SKM-1 (cell line): Measurements from ENCODE around the gene RTN4R.

Source experiments
- DNase-seq: peaks from one replicate; lab custom pipeline; 2025; ENCODE audit not compliant: unreplicated experiment; lab: John Stamatoyannopoulos, UW

The RTN4R gene

DNA sequence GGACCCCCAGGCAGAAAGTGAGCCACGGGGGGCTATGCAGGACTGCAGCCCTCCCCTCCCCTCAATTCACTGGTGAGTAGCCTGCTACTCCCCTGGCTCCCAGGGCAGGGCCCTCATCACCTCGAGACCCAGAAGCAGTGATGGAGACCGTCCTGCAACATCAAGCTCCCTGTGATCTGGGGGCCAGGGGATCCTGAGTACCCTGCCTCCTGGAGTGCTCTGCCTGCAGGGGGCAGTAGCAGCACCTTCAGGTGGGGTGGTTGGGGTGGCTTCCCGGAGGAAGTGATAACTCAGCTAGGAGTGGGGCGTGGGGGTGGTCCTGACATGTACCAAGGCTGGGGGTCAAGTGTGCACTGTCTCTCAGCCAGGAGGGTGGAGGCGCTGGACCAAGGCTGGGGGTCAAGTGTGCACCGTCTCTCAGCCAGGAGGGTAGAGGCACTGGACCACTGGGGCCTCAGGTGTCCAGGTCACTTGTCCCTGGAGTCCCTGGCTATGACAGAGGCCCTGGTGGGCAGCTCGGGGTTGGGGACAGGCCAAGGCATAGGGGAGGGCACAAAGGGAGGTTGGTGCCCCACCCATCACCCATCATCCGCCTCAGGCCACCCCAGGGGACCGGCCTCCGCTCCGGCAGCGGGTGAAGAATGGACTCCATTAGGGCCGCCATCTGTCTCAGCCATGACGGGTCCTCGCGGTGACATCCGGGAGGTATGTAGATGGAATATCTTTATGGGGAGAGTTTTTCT is 9.4 kb downstream of the RTN4R start:
- DNase-seq, result no peak

- no peak for DNase-seq
These were observed 10.2 kb downstream of the RTN4R start for GRCh38 chr22:20258021-20258299.

DNA sequence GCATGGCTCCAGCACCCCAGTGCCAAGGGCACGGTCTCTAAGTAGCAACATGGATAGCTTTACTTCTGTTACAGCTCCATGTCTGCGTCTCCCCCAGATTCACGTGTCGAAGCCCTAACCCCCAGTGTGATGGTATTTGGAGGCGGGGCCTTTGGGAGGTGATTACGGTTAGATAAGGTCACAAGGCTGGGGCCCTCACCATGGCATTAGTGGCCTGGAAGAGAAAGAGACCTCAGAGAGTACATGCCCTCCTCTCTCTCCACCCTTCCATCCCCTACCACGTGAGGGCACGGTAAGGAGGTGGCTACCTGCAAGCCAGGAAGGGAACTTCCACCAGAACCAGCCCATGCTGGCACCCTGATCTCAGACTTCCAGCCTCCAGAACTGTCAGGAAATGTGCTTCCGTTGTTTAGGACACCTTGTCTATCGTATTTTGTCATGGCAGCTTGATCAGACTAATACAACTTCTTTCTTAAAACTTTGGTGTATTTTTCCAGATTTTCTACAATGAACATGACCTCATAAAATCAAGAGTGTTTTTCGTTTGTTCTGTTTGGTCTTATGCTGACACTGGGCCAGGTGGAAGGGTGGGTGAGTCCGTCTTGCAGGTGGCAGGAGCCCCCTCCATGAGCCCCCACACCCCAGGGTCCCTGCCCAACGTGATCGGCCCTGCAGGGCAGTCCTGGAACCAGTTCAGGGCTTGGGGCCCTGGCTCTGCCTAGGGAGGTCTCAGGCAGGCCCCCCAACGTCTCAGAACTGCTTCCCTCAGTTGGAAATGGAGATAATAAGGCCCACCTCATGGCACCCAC is 10.7 kb downstream of the RTN4R start:
- DNase-seq, result no peak

DNA sequence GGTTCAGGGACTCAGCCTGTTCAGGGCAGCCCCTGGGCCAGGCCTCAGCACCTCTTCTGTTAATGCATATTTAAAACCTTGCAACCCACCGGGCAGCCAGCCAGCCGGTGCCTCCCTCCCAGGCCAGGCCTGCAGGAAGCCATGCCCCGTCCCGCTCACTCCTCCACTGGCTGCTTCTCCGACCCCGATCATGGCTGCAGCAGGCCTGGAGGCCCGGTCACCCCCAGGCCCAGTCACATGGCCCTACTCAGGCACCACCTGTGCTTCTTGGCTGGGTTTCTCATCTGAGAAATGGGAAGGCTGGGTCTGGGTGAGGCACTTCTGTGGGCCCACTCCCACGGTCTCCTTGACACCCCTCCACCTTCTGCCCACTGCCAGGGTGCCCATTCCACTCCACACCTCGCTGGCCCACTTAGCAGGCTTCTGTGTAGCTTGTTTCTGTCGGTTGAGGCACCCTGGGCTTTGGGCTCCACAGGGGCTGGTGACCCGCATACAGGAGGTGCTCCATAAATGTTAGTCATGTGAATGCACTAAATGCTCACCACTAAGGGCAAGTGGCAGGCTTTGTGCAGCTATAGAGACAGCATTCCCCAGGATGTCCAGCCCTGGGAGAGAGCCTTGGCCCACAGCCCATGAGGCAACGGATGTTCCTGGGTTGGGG is 11.4 kb downstream of the RTN4R start:
- DNase-seq, result no peak

- DNase-seq, result no peak
These were observed 12.1 kb downstream of the RTN4R start for GRCh38 chr22:20256027-20256426.

DNA sequence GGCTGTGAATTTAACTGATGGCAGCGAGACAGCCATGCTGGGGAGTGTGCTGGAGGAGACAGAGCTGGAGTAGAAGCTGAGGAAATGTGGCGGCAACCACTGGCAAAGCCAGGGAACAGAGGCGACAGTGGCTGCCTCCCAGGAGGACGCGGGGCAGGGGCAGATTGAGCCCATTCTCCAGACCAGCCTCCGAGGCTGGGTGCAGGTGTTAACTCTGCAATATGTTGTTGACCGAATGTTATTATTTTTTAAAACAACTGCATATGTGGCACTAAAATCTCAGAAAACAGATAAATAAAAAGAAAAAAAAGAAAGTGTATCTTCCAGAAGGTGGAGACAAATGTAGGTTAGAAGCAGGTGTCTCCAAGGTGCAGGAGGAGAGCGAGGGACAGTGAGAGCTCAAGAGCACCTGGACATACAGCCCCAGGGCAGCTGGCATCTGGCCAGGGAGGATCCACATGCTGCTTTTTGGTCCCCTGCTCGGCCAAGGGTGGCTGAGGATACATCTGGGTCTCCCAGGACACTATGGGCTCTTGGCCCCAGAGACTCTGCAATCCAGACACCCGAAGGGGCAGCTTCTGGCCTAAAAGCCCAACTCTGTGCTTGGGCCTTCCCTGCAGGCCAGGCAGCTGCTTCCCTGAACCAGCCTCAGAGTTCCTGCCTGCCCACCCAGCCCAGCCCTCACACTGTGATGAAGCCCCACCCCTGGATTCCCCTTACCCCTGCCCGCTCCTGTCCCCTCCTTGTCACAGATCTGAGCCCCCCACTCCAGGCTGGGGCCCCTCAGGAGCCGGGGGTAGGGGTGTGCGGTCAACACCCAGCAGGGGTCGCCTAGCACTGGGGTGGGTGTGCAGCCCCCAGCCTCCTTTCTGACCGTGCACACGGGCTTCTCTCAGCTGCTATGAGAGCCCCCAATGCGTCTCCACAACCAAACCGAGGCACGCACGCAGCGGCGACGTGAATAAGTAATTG is 12.9 kb downstream of the RTN4R start:
- DNase-seq, result no peak

DNA sequence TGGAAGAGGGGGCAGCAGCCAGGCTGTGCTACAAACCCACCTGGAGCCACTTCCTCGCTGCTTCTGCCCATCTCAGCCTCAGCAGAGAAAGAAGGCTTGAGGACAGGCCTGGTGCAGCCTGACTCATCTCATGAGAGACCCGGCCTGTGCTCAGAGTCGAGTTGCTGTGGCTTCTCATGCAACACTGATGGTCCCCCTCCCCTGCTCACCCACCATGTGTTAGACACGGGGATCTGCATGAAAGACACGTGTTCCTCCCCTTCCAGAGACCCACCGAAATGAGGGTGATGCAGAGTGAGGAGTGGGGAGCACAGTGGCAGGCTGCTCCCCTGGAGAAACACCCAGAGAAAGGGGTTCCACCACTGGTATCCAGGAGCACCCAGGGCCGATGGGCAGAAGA is 15.0 kb downstream of the RTN4R start:
- DNase-seq, result no peak

GRCh38 chr22:20251981-20252380 is 16.1 kb downstream of the RTN4R start:
- no peak for DNase-seq

DNA sequence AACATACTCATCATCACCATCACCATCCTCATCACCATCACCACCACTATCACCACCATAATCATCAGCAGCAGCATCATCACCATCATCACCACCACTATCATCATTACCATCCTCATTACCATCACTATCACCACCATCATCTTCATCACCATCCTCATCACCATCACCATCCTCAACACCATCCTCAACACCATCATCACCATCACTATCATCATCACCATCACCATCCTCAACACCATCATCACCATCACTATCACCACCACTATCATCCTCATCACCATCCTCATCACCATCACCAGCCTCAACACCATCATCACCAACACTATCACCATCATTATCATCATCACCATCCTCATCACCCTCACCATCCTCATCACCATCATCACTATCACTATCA is 16.6 kb downstream of the RTN4R start:
- no peak for DNase-seq

DNA sequence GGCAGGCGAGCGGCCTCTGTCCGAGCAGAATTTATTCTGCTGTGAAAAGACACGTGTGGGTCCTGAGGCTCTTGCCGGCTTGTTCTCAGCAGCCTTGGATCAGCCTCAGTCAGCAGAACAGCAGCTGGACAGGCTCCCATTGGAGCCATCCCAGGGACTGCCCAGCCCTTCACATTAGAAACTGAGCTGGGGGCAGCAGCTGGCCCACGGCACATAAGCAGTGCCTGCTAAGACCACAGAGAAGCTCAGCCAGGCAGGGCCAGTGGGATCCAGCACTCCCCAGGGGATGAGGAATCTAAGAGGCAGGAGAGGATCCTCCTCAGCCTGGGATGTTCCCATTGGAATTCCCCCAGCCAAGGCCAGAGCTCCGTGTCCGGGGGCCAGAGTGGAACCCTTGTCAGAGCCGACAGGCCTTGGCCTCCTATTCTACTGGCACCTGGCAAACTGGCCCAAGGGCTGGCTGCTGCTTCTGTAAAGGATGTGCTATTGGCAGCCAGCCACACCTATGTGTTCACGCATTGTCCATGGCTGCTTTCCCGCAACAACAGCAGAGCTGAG is 18.2 kb downstream of the RTN4R start:
- DNase-seq, result no peak

DNA sequence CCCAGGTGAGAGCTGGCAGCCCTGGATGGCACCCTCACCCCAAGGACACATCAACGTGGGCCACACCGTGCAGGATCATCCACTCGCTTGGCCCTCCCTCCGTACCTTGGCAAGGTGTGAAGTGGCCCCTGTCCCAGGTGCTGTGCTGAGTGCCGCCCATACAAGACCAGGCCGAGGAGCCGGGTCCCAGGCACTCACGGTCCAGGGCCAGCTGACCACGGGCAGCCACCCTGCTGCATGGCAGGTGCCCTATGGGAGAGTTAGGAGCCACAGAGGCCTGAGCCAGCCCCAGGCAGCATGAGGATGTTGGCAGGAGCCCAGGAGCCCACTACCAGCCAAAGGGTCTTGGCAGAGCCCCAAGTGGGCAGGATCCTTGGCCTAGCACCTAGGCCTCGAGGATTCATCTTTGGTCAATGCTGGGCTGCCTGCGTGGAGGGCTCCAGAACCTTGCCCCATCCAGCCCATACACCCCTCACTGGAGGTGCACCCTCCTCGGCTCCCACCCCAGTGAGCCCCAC is 19.6 kb downstream of the RTN4R start:
- no peak for DNase-seq

DNA sequence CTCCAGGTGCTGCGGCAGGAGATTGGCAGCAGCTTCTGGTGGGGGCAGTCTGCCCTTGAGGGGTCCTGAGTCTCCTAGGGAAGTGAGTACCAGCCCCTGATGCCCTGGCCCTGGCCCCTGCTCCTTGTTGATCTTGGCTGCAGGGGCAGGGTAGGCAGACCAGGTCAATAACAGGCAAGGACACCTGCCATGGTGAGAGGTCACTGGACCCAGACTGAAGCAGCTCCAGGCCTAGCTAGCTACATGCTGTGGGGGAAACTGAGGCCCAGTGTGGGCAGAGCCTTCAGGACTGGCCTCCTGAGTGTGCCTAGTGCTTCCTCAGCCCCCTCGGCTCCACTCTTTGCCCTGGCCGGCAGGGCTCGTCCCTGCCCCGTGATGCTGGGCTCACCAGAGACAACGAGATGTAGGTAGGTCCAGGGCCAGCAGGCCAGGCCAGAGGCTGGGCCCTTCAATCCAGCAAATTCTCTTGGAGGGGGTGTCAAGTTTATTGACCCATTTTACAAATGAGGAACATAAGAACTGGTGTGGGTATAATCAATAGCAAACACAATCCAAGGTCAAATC is 20.4 kb downstream of the RTN4R start:
- no peak for DNase-seq

- DNase-seq, result no peak
These were observed 21.1 kb downstream of the RTN4R start for GRCh38 chr22:20247010-20247505.

DNA sequence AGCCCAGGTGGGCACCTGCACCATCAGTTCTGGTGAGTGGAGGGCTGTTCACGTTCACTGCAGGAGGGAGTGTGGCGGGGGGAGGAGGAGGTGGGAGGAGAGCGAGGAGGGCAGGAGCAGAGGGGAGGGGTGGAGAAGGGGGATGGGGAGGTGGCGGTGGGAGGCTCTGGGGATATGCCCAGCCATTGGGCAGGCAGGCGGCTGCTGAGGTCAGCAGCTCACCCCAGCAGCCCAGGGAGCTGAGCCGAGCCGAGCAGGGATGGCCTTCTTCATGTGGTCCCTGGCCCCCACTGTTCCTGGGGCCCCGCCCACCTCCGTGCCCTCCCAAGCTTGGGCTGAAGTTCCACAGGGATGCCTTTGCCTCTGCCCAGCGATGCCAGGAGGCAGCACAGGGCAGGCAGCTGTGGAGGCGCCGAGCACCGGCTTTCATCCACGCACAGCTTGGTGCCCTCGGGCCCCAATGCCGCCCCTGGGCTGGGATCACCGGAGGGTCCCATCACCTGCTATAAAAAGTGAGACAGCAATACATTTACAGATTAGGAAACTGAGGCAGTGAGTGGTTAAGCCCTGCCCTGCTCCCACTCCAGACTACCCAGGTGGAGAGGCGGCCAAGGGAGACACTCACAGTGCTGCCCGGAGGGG is 21.6 kb downstream of the RTN4R start:
- DNase-seq, result no peak

DNA sequence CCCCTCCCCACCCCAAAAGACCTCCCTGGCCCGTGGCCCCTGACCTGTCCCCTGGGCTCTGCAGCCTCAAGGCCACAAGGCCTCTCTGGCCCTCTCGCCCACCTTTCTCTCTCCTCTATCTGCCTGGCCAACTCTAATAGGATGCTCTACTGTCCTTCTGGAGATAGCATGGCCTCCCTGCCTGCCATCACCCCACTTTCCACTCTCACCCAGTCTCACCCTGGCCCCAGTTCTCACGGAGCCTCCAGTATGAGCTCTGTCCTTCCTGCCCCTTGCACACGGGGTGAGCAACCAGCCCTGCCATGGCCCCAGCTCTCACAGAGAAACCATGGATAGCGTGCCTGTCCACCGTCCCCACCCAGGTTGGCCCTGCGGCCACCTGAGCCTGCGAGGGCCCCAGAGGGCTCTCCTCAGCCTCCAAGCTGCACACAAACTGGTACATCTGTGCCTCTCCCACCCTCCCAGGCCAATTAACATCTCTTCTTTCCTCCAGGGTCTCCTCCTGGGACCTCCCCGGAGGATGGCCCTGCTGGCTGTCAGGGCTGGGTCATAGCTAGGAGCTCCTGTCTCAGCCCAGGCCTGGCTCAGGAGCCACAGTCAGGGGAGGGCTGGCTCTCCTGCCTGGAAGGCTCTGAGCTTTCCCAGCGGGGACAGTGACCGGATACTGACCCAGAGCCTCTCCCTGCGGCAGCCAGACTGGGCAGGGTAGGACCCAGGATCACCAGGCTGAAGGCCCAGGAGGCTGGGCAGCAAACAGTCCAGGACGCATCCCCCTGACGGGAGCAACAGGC is 22.3 kb downstream of the RTN4R start:
- DNase-seq, result no peak

DNA sequence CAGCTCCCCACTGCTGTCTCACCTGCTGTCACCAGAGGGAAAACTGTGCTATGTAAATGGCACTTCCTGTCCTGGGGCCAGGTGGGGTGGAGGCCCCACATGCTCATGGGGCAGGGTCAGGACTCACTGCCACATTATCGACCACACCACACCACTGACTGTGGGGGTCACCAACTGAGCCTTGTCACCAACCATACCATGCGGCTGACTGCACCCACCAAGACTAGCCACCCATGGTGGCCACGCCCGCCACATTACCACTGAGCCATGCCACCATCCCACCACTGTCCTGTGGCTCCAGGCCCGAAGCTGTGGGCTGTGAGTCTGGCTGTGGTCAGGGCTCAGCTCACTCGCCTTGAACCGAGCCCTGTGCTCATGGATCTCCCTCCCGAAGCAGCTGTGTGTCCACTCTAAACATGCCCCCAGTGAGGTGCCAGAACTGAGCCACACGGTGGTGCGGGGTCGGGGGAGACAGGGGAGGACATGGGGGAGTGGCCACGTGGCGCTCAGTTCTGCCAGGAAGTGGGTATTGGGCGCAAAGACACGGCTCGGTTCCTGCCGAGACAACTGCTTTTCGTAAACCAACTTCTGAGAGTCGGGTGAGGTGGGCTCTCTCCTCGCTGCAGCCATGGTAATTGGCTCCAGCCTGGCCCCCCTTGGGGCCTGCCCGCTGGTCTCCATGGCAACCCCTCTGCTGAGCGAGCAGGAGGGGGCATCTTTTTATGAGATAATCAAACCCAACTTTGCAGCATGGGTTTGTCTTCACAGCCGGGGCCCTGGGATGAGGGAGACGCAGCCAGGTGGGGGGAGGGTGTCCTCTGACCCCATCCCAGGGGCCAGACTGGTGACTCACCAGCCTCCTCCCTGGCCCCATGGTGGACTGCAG is 23.2 kb downstream of the RTN4R start:
- DNase-seq, result no peak

- no peak for DNase-seq
These were observed 23.9 kb downstream of the RTN4R start for GRCh38 chr22:20244250-20244648.
